HuH-7 (cell line): ENCODE measurements around the gene STIM1.
"Not testable (repeated sequence)": the region's sequence is repeated elsewhere in the genome, so short reads cannot be mapped to it uniquely, and the experiment has no call there.

ENCODE experiments used
- DNase-seq: peaks from one replicate; pipeline ENCODE4 v3.0.0; 2011; ENCODE audit warnings: low spot score

STIM1 gene

DNA sequence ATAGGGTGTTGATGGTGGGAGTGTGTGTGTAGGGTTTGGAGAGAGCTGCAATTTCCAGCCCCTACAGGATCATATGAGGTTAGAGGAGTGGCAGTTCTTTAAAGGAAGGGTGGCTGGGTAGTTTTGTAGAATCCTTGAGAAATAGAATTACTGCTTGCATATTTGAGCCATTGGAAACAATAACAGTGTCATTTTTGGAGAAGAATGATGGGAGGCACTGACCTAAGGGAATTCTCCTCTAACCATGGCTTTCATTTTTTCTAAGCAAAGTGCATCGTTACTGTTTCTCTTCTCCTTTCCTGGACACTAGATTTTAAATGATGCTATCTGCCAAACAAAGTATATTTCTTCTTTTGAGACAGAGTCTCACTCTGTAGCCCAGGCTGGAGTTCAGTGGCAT is 172.3 kb downstream of the STIM1 start:
- DNase-seq, result no peak

DNA sequence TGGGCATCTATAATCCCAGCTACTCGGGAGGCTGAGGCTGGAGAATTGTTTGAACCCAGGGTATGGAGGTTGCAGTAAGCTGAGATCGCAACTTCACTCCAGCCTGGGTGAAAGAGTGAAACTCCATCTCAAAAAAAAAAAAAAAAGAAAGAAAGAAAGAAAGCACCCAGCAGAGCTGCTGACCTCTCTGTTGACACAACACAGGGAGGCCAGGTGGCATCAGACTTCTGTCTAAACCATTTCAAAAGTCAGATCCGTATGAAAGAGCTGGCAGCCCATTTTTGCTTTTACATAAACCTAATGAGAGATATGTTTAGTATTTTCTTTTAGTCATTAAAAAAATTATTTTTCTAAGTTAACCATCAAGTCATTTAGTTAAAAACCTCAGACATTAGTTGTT is 174.7 kb downstream of the STIM1 start:
- no peak for DNase-seq

DNA sequence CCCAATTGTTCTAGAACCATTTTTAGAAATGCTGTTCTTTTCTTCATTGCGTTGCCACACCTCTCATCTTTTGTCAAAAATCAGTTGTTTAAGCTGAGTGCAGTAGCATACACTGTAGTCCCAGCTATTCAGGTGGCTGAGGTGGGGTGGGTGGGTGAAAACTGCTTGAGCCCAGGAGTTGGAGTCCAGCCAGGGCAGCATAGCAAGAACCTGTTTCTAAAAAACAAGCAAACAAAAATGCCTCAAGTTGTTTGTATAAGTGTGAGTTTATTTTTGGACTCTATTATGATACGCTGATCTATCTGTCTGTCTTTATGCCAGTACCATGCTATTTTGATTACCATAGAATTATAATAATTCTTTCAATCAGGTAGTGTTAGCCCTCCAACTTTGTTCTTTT is 176.6 kb downstream of the STIM1 start:
- no peak for DNase-seq

DNA sequence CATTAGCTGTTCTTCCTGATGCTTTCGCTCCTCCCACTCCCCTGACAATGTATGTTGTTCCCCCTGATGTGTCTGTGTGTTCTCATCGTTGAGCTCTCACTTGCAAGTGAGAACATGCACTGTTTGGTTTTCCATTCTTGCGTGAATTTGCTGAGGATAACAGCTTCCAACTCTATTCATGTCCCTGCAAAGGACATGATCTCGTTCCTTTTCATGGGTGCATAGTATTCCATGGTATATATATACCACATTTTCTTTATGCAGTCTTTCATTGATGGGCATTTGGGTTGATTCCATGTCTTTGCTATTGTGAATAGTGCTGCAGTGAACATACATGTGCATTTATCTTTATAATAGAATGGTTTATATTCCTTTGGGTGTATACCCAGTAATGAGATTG is 180.5 kb downstream of the STIM1 start:
- DNase-seq, result no peak

DNA sequence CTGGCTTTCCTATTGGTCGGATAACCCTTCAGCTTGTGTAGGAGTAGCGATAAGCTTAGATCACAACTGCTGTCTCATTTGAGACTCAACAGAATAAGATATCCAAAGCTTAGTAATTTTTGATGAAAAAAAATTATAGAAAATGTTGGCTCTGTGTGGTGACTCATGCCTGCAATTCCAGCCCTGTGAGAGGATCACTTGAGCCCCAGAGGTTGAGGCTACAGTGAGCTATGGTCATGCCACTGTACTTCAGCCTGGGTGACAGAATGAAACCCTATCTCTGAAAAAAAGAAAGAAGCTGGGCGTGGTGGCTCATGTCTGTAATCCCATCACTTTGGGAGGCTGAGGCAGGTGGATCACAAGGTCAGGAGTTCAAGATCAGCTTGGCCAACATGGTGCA is 183.5 kb downstream of the STIM1 start:
- DNase-seq, result no peak

DNA sequence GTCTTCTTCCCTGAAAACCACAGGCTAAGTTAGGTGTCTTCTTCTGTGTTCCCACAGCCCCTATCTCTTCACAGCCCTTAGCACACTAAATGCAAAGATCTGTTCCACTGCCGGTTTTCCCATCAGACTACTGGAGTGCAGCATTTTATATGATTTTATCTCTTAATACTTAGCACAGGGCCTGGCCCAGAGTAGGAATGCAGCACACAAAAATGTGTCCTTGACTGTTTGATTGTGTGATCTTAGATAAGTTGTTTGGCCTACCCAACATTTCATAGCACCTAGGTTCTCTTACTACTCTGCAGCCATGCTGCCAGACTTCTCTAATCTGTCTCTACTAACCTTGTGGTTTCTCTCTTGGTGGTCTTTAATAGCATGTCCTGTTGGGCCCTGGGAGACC is 185.0 kb downstream of the STIM1 start:
- no peak for DNase-seq

DNA sequence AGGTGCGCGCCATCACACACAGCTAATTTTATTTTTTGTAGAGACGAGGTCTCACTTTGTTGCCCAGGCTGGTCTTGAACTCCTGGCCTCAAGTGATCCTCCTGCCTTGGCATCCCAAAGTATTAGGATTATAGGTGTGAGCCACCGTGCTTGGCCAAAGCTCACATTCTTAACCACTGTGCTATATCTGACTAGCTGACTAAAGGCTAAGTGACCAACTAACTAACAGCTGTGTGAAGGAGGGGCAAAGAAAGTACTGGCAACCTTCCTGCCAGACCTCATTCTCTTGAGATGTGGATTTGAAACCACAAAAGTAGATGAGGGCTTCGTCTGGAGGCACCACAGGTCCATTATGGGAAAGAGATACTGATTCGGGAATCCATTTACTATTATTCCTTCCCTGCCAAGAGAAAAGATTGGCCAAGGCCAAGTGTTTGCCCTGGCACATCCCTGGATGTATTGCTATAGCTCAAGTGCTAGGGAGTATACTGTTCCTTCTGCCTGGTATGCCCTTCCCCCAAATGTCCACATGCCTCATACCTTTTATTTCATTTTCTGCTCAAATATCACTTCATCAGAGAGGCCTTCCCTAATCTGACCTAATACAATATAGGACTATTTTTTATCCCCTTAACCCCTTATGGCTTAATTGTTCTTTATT is 186.4 kb downstream of the STIM1 start:
- DNase-seq, result no peak

DNA sequence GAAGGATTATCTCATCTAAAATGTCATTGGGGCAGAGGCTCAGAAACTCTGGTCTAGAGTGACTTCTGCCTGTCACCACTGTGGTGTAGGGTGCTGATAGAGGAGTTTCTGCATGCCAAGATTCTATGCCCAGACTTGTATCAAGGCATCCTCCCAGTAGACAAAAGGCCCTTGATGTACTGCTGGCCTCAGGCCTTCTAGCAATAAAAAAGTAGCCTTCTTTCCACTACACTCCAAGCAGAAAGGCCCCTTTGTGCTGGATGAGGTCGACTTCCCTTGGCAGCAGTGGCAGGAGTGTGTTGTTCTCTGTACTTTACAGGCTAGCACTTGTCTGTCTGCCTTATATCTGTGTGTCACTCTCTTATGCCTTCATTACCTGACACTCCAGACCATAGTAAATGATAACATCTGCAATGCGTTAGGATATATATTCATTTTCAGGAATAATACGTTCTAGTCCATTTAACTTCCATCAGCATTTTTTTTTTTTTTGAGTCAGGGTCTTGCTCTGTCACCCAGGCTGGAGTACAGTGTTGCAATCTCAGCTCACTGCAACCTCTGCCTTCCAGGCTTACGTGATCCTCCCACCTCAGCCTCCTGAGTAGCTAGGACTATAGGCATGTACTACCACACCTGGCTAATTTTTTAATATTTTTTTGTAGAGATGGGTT is 189.6 kb downstream of the STIM1 start:
- no peak for DNase-seq

DNA sequence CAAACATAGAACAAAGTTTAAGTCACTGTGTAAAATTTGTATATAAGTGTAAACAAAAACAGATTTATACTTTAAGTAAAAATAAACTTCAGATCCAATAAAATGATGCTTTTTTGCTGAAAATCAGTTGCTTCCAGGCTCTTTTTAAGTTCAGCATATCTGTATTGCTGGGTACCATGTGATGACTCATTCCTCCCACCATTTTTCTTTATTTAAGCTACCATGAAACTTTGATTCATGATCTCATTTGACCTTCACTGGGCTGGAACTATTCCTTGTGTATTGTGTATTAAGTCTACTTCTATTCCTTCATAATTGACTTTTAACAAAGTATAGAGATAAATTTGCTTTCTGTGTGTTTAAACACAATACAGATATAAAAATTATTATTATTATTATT is 192.9 kb downstream of the STIM1 start:
- no peak for DNase-seq

DNA sequence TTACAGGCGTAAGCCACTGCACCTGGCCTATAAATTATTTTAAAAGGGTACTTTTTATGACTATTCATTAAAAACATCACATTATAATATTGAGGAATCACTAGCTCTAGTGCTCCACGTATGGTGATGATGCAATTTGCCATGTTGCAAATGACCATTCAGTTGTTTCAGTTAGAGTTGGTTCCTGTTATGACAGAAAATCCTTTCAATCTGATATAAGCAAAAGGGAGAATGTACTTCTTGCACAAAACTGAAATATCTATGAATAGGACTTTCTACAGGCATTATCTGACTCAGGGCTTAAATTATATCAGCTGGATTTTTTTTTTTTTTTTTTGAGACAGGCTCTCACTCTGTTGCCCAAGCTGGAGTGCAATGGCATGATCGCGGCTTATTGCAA is 193.5 kb downstream of the STIM1 start:
- no peak for DNase-seq

DNA sequence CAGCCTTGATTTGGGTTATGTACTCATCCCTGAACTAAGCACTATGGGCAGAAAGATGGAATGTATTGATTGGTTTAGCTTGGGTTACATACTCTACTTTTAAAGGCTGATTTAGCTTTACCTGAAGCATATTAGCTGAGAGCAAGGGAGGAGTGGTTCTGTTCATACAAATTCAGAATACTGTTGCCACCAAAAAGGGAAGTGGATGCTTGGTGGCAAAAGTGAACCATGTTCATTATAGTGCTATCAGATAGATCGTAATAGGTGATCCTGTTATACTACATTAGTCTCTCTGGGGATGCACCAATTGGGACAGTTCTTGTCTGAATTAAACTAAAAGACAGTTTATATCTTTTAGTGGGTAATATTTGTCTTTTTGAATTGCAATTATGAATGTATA is 194.7 kb downstream of the STIM1 start:
- DNase-seq, result no peak

DNA sequence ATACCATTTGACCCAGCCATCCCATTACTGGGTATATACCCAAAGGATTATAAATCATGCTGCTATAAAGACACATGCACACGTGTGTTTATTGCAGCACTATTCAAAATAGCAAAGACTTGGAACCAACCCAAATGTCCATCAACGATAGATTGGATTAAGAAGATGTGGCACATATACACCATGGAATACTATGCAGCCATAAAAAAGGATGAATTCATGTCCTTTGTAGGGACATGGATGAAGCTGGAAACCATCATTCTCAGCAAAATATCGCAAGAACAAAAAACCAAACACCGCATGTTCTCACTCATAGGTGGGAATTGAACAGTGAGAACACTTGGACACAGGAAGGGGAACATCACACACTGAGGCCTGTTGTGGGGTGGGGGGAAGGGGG is 197.7 kb downstream of the STIM1 start:
- not testable (repeated sequence) for DNase-seq

DNA sequence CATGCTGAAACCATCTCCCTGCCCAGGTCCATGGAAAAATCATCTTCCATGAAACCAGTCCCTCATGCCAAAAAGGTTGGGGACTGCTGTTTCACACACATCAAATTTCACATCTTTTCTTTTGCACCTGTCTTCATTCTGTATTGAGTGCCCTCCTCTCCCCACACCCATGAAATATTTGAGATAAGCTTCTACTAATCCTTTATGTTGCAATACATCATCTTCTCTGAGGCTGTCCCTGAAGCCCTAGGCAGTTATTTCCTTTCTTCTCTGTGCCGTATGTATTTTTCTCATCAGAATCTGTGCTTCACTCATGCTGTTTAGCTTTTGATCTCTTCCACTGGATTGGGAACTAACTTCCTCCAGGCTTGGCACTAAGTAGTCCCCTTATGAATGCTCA is 199.2 kb downstream of the STIM1 start:
- DNase-seq, result no peak

DNA sequence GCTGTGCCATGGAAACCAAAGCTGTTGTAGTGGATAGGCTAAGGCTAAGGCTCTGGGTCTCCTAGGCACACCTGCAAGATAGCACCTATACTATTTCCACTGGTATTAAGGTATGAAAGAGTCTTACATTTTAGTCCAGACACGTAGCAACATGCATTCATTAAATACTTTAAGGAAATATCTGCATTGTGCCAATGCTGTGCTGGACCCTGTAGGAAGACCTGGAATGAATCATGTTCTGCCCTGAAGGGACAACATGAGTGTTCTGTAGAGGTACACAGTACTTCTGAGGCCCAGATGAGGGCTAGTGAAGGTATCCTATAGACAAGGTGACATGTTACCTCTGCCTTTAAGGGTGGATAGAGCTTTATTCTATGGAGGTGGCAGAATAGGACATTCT is 204.0 kb downstream of the STIM1 start:
- no peak for DNase-seq

DNA sequence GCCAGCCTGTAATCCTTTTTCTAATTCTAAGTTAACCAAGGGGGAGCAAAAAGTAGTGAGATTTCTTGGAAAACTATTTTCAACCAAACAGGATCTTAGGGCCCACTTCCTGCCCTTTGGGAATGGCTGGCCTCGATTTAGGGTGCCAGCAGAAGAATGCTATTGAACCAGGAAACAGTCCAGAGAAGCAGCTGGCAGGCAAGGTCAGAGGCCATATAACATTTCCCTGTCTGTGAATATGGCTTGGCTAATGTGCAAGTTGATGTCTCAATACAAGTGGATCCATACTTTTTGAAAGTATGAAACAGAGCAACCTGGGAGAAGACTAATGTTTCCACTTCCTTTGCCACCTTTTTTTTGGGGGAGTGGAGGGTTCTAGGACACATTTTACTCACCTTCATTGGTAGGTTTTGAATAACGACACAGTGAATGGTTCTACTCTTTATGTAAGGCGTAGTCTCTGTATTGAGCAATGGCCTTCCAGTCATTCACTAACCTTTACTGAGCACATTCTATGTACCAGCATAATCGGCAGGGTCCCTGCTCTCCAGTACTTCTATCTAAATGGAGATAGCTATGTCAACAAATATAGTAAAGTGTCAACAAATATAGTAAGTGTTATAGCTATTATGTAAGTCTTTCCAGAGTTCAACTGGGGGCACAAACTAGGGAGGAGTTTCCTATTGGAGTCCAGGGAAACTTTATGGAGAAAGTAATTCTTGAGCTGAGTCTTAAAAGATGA is 204.9 kb downstream of the STIM1 start:
- peak; percentile 58 for DNase-seq

DNA sequence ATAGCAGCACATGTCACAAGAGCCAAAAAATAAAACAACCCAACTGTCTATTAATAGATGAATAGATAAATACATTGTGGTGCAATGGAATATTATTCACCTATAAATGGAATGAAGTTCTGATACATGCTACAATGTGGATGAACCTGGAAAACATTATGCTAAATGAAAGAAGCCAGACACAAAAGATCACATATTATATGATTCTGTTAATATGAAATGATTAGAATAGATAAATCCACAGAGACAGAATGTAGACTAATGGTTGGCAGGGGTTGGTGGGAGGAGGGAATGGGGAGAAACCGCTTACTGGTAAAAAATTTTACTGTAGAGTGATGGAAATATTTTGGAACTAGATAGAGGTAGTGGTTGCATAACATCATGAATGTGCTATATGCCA is 206.2 kb downstream of the STIM1 start:
- no peak for DNase-seq

DNA sequence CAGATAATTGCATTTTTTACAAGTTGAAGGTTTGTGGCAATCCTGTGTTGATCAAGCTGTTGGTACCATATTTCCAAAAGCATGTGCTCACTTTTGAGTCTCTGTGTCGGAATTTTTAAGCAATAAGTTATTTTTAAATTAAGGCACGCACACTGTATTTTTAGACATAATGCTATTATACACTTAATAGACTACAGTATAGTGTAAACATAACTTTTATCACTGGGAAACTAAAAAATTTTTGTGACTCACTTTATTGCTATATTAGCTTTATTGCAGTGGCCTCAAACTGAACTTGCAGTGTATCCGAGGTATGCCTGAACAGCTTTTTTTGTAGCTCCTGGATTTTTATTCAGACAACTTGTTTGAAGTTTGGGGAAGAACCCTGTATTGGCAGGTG is 207.9 kb downstream of the STIM1 start:
- no peak for DNase-seq

DNA sequence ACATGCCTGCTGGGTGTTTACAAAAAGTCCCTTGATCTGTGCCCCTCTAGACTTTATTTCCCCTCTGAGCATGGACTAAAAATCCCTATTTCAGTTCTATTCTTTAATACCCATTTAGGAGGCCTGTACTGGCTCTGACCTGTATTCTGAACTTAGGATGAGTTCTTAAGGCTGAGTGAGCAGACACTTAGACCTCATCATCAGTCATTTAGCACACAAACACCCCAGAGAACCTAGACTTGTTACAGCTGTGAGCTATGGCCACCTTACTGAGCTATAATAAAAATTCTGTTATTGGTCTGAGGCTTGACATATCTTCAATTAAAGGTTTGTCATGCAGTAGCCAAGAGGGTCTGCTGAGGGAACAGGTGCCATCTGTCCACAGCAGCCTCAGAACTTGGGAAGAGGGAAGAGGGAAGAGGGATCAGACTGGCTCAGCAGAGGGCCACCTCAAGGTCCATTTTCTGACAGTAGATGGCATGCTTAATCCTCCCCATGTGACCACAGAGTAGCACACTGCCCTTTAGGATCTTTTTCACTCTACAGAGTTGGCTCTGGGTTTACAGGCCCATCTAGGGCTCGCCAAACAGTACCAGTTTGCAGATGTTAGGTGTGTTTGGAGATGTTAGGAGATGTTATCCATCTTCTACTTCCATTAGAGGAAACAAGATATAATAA is 209.0 kb downstream of the STIM1 start:
- peak; percentile 16 for DNase-seq

DNA sequence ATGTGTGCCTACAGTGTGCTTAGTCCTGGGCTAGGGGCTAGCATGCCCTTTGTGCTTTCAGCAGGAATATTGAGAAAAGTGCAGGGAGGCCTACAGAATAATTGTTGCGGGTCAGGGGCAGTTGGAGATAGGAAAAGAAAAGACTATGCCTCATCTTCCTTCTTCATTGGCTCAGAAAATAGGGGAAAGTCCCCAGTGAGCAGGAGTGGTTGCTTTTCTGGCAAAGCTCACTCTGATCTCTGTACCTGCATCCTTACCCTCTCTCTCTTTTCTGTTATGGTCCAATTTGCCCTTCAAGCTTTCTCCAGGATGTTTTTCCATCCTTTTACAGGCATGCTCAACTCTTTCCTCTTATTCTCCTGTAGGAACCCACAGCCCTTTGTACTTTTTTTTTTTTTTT is 209.6 kb downstream of the STIM1 start:
- no peak for DNase-seq

DNA sequence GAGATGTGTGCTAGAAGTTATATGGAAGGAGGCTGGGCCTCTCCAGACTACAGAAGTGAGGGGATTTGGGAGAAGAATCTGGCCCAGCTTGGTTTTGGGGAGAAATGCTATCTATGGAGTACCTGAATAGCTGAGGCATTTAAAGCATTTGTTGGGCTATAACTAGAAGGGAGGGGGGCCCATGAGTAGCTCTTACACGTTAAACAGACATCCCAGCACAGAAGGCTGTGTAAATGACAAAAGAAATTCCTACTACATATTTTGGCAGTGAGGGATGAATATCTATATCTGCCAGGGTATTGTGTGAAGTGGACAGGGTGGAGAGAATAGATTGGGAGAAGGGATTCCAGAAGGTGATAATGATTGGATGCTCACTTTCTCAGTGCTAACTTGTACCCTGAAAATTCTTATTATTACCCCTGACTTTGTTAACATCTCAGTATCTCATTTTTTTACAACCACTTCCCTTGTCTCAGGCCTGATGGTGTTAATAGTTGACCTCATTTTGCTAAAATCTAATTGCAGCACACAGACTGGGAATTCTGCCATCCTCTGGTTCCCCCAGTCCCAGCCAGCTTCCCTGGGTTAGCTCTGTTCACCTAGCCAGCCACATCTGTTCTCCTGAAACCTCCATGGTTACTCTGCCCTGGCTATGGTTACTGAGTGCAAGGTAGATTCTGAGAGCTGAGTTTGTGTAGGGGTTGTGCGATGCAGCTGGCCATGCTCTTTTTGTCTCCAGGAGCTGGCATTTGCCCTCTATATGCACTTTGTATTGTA is 210.3 kb downstream of the STIM1 start:
- no peak for DNase-seq

DNA sequence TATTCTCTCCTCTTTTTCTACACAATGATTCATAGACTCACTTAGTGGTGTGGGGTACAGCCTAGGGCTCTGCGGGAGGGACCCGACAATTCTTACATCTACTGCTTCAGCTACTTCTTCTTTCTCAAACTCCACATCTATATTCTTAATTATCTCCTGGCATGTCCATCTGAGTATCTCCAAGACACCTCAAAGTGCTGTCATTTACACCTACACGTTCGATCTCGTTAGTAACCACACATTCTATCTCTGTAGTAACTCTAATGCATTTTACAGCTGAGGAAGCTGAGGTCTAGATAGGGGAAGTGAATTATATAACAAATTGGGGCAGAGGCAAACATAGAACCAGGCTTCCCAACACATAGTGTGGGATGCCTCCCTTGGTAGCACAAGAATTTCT is 211.4 kb downstream of the STIM1 start:
- no peak for DNase-seq

DNA sequence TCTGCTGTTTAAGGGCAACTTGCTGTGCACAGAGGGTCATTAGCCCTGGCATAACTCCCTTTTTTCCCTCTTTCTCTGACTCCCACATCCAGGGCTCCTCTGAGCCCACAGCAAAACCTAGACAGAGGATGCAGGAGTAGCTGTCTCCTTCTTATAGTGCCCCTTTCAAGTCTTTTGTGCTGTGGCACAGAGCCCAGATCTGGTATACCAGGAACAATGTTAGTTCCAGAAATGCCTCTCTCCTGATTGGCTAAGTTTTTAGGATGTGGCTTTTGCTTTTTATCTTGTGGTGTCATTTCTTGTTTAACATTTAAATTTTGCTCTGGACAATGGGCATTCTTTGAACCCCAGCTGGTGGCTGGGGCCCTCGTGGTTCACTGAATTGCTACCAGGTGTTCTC is 213.5 kb downstream of the STIM1 start:
- DNase-seq, result no peak
